Neural crest cell (in vitro differentiated cells): ENCODE measurements around the gene TSEN15. TPM values are rescaled to one million over a fixed set of nuclear protein-coding genes. Genes with fewer than 3 reads are reported as not detected.
A peak's percentile ranks its signal among the peaks of the same experiment; 100 is the strongest.

Experiments
- DNase-seq: peaks from one replicate; pipeline ENCODE4 v3.0.0; 2021; ENCODE audit warnings: low read depth, mixed read lengths, low spot score
- H3K27ac Mint-ChIP-seq: one replicate; pipeline ENCODE4 v1.8.0; 2021; ENCODE audit warnings: mild to moderate bottlenecking, mixed read lengths; ENCODE audit not compliant: unreplicated experiment
- H3K27me3 Mint-ChIP-seq: 2 replicates; pipeline ENCODE4 v1.8.0; 2021; ENCODE audit warnings: low read depth, mild to moderate bottlenecking, mixed read lengths
- H3K36me3 Mint-ChIP-seq: 2 replicates; pipeline ENCODE4 v1.8.0; 2021; ENCODE audit warnings: low read depth, mild to moderate bottlenecking, mixed read lengths
- H3K4me1 Mint-ChIP-seq: 2 replicates; pipeline ENCODE4 v1.8.0; 2021; ENCODE audit warnings: mixed read lengths
- H3K4me3 Mint-ChIP-seq: one replicate; pipeline ENCODE4 v1.8.0; 2021; ENCODE audit warnings: mild to moderate bottlenecking, mixed read lengths
- H3K9me3 Mint-ChIP-seq: 2 replicates; pipeline ENCODE4 v1.8.0; 2021; ENCODE audit warnings: mixed read lengths
- total RNA-seq: library from RNA; stranded (reverse); gene quantifications from 2 replicates; pipeline ENCODE4 v1.2.1, GENCODE V29; 2021
- TF ChIP-seq, protein P1 (sequence below): fragments of 200-600 bp; sonication (generic); conservative IDR thresholded peaks from 2 replicates; pipeline ENCODE4 v1.5.0; 2021; ENCODE audit warnings: antibody characterized with exemption, mild to moderate bottlenecking

TSEN15 gene
- total RNA-seq, 1 donor from 2014 or later = 50.5 TPM

DNA sequence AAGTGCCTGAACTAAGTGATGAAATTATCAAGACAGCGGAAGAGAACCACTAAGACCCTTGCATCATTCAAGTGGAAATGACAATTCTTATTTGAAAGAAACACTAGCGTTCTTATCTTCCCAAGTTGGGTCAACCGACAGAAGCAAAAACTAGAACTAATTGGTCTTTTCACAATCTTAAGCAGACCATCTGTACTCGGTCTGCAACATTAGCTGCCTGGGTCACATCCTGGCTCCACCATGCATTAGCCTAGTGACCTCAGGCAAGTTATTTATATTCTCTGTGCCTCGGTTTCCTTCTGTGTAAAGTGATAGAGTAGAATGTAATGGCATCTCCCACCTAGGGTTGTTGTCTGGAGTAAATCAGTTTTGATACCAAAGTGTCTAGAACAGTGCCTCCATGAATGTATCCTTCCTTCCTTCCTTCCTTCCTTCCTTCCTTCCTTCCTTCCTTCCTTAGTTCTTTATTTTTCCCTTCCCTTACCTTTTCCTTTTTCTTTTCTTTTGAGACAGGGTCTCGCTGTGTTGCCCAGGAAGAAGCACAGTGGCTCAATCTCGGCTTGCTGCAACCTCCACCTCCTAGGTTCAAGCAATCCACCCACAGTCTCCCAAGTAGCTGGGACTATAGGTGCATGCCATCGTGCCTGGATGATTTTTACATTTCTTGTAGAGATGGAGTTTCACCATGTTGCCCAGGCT is 20.0 kb upstream of the TSEN15 start:
- Mint-ChIP-seq H3K27ac (no peak overlapping the region), H3K36me3 (no peaks in the 10 kb centered on the region), H3K4me3 (no peak overlapping the region), H3K9me3 (no peaks in the 10 kb centered on the region), H3K27me3 (peaks cover 8% of the 10 kb centered on the region), H3K4me1 (peaks cover 67% of the 10 kb centered on the region)
- DNase-seq = no peak
- TF ChIP-seq, protein P1, sequence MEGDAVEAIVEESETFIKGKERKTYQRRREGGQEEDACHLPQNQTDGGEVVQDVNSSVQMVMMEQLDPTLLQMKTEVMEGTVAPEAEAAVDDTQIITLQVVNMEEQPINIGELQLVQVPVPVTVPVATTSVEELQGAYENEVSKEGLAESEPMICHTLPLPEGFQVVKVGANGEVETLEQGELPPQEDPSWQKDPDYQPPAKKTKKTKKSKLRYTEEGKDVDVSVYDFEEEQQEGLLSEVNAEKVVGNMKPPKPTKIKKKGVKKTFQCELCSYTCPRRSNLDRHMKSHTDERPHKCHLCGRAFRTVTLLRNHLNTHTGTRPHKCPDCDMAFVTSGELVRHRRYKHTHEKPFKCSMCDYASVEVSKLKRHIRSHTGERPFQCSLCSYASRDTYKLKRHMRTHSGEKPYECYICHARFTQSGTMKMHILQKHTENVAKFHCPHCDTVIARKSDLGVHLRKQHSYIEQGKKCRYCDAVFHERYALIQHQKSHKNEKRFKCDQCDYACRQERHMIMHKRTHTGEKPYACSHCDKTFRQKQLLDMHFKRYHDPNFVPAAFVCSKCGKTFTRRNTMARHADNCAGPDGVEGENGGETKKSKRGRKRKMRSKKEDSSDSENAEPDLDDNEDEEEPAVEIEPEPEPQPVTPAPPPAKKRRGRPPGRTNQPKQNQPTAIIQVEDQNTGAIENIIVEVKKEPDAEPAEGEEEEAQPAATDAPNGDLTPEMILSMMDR = no peak

DNA sequence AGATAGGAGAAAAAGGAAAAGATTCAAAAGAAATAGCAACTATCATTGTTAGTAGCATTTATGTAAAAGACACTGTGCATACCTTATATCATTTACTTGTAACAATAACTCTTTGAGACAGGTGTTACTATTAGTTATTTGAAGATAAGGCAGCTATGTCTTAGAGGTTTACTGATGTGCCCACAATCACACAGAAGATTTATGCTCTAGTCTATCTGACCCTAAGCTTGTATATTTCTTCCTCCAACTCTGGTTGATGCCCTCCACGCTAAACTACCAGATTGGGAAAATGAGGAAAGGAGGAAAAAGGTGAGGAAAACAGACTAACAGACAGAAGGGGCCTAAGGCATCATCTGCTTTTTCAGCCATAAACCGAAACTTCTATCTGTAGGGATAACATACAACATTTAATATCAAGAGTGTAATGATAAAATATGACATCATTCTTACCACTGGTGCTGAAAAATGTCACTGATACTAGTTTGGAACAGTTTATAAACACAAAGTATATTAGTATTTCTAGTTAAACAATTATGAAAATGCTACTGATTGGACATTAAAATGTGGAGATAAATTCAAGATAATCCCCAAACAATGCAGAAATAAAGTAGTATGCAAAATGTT is 19.1 kb upstream of the TSEN15 start:
- TF ChIP-seq, protein P1 = no peak
- no peaks in the 10 kb centered on the region for H3K36me3 Mint-ChIP-seq
- no peaks in the 10 kb centered on the region for H3K9me3 Mint-ChIP-seq
- no peak for DNase-seq
- H3K4me3 Mint-ChIP-seq = peak overlapping the region; percentile 28
- peaks cover 64% of the 10 kb centered on the region for H3K4me1 Mint-ChIP-seq
- H3K27me3 Mint-ChIP-seq = peaks cover 8% of the 10 kb centered on the region
- H3K27ac Mint-ChIP-seq = no peak overlapping the region

DNA sequence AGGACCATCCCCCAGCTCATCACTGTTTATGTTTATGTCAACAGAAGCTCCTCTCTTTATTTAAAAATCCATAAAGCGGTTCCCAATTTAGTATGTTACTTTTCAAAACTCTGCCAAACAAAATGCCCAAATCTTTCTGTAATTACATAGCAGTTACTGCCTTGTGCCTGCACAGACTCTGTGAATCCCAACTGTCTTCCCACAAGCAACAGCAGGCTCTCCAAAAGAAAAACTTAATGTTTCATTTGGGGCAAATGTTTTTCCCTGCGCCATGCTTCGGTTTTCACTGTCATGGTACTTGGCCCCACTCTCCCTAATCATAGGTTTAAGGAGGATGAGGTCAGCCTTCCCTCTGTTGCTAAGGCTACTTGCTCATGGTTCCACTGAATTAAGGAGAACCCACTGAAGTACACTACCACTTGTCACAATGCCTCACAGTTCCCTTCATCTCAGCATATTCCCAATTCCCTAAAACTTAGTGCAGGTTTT is 18.6 kb upstream of the TSEN15 start:
- Mint-ChIP-seq H3K27me3 (peaks cover 8% of the 10 kb centered on the region), H3K4me3 (peak overlapping the region; percentile 28), H3K36me3 (no peaks in the 10 kb centered on the region), H3K27ac (peak overlapping the region; percentile 9), H3K4me1 (peaks cover 68% of the 10 kb centered on the region), H3K9me3 (no peaks in the 10 kb centered on the region)
- TF ChIP-seq, protein P1 = no peak
- no peak for DNase-seq

DNA sequence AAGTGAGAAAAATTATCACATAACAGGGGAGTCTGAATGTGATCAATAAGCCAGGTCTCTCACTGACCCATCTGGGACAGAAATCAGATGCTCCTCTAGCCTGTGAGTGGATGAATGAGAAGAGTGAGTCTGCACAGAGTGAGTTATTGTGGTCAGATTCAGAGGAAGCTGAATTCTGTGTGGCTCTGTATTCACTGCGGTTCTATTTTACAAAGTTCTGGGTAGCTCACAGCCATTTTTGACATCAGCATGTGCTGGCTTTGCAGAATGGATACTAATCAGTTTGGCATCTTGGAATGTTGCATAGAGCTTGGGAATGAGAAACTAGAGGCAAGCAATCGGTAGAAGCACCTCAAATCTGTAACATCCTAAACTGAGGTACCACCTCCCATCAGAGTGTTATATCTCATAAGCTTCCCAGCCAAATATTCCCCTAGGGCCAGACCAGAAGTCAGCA is 17.8 kb upstream of the TSEN15 start:
- DNase-seq = no peak
- H3K4me1 Mint-ChIP-seq = peaks cover 66% of the 10 kb centered on the region
- peaks cover 8% of the 10 kb centered on the region for H3K27me3 Mint-ChIP-seq
- TF ChIP-seq, protein P1 = no peak
- no peaks in the 10 kb centered on the region for H3K9me3 Mint-ChIP-seq
- peak overlapping the region; percentile 20 for H3K4me3 Mint-ChIP-seq
- no peaks in the 10 kb centered on the region for H3K36me3 Mint-ChIP-seq
- no peak overlapping the region for H3K27ac Mint-ChIP-seq

DNA sequence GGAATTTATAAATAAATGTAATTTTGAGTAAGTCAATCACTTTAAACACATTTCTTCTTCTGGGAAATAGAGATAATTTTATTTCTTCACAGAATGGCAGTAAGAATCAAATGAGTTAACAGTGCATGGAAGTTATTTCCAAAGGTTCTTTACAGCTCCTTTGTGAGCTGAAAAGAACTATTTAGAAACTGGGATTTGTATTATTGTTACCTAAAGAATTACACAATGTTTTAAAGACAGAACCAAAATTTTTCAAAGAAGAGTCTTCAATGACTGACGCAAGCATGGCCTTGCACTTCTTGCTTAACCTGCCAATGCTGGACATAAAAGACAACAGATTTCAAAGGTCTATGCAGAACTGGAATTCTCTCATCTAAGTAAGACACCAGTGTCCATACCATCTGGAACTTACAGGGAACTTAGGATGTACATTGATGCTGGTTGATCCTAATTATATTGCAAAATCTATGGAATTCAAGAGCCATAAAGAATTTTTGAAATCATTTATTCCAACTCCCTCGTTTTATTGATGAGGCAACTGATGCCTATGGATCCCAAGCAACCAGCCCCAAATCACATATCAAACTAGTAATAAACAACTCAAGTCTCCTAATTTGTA is 16.7 kb upstream of the TSEN15 start:
- DNase-seq = no peak
- Mint-ChIP-seq H3K27me3 (peaks cover 8% of the 10 kb centered on the region), H3K36me3 (no peaks in the 10 kb centered on the region), H3K9me3 (no peaks in the 10 kb centered on the region), H3K4me3 (peak overlapping the region; percentile 68), H3K27ac (no peak overlapping the region), H3K4me1 (peaks cover 56% of the 10 kb centered on the region)
- TF ChIP-seq, protein P1 = no peak
